Ascending aorta (tissue), 2 donors: ENCODE data around the gene CHD9. TPM values are rescaled to one million over a fixed set of nuclear protein-coding genes. Genes with fewer than 3 reads are reported as not detected.

Source experiments
- DNase-seq, 2 donors: peaks; one replicate each; pipeline ENCODE4 v3.0.0-alpha.2; 2019; ENCODE audit warnings: low spot score in 2 of 2
- H3K27ac ChIP-seq, 2 donors: fragments of 200-600 bp; sonication (generic); one replicate each; pipeline ENCODE4 v1.5.1; 2016 to 2017; ENCODE audit warnings: mild to moderate bottlenecking in 1 of 2
- H3K27me3 ChIP-seq: fragments of 200-600 bp; sonication (generic); one replicate; pipeline ENCODE4 v1.5.1; 2017
- H3K36me3 ChIP-seq, 2 donors: fragments of 200-600 bp; sonication (generic); one replicate each; pipeline ENCODE4 v1.5.1; 2016
- H3K4me1 ChIP-seq, 2 donors: fragments of 200-600 bp; sonication (generic); one replicate each; pipeline ENCODE4 v1.5.1; 2016 to 2017; ENCODE audit warnings: mild to moderate bottlenecking in 1 of 2
- H3K4me3 ChIP-seq, 2 donors: fragments of 200-600 bp; sonication (generic); one replicate each; pipeline ENCODE4 v1.5.1; 2016 to 2017; ENCODE audit warnings: mild to moderate bottlenecking in 1 of 2
- H3K9me3 ChIP-seq, 2 donors: fragments of 200-600 bp; sonication (generic); one replicate each; pipeline ENCODE4 v1.5.1; 2016
- CTCF ChIP-seq, 3 experiments: fragments of 200-600 bp in 2 of 3; fragments of 450-650 bp in 1 of 3; sonication (generic) in 2 of 3; IDR thresholded peaks; one replicate each; pipeline ENCODE4 v1.5.1; 2016 to 2019; ENCODE audit warnings: antibody characterized with exemption in 3 of 3, mild to moderate bottlenecking in 1 of 3, moderate library complexity in 1 of 3
- intact Hi-C: fragments of 100-400 bp; cut with DNase I; formaldehyde crosslinking; loops from one replicate; pipeline ENCODE4 v1.15.1; 2023
- total RNA-seq: library from RNA; depleted of rRNA; stranded (reverse); fragments of >200 nt; gene quantifications from one replicate; pipeline ENCODE4 v1.1.0, GENCODE V29; 2016

CHD9 gene
- total RNA-seq, 1 donor from 2014 or later, result 56.9 TPM

DNA sequence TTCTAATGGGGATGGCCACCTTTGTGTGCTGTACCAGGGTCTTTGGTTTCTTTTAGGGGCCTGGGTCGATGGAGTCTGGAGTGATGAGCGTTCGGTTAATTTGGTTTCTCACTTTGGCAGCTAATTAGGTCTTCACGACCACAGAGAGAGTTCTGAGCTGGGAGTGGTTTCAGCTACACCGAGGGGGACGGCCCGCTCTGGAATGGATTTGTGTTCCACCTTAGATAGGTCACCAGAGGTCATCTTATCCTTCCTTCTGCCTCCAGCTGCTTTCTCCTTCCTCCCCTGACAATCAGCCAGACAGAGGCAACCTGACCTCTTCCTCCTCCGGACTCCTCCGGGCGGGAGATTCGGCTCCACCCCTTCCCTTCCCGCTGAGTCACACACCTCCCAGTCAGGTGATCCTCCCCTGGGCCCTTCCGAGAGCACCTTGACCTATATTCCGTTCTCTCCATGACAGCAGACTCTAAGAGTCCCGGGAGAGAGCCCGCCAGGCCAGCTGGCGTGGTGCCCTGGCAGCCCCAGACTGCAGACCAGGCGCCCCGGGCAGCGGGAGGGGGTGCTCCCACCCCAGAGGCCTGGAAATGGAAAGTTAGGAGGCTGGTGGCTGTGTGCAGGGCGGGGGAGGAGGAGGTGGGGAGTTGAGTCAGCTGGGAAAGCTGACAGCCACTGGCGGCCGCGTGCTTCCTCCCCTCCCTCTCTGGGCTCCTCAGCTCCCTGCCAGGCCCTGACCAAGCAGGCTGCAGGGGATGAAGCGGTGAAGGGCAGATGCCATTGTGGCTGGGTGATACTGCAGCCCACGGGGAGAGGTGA, 44.7 kb downstream of the CHD9 start:
- H3K9me3 ChIP-seq, result no peaks in the 10 kb centered on the region
- no peaks in the 10 kb centered on the region for H3K27me3 ChIP-seq
- intact Hi-C loops, result loop anchor here (1.0 to 10.0 kb wide), 4 partner anchors 8 to 335 kb away; partner anchors contain the start of genes CHD9 and RBL2
- H3K36me3 ChIP-seq, result no peaks in the 10 kb centered on the region
- H3K27ac ChIP-seq, result peak overlapping the region; percentile 93 to 94
- TF ChIP-seq CTCF (IDR thresholded peaks at IDR 0.05), result no peak
- H3K4me3 ChIP-seq, result peak overlapping the region; percentile 52 to 61
- H3K4me1 ChIP-seq, result peaks cover 5 to 32% of the 10 kb centered on the region in 2 donors
- DNase-seq, result peak; percentile 79 to 96

GRCh38 chr16:53100131-53100748, 45.4 kb downstream of the CHD9 start:
- Histone ChIP-seq H3K36me3 (no peaks in the 10 kb centered on the region), H3K27me3 (no peaks in the 10 kb centered on the region), H3K4me3 (peak overlapping the region; percentile 52 to 61), H3K9me3 (no peaks in the 10 kb centered on the region), H3K27ac (peak overlapping the region; percentile 93 to 94), H3K4me1 (peaks cover 5 to 32% of the 10 kb centered on the region in 2 donors)
- DNase-seq, result no peak
- no peak for TF ChIP-seq CTCF (IDR thresholded peaks at IDR 0.05)
- intact Hi-C loops, result no loop called here

- Histone ChIP-seq H3K9me3 (no peaks in the 10 kb centered on the region), H3K4me3 (no peak overlapping the region), H3K27me3 (no peaks in the 10 kb centered on the region), H3K27ac (peak overlapping the region; percentile 93 to 94), H3K4me1 (peaks cover 5 to 32% of the 10 kb centered on the region in 2 donors), H3K36me3 (no peaks in the 10 kb centered on the region)
- intact Hi-C loops, result no loop called here
- DNase-seq, result no peak
- no peak for TF ChIP-seq CTCF (IDR thresholded peaks at IDR 0.05)
Observed at GRCh38 chr16:53100889-53101288, 46.1 kb downstream of the CHD9 start.

DNA sequence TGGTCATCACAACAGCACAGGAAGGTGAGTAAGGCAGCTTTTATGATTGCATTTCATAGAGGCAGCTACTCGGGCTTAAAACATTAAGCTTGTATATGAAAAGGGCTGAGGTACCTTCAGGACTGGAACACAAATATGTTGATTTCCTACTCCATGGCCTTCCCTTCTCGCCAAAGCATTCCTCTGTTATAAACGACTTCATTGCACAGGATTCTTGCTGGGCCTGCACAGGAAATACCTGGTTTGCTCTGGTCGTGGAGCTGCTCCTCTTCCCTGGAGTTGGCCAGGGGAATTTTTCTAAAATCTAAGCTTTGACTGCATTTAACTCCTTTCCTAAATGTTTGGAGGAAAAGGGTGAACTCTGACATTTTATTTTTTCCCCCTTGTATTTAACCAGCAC, 49.0 kb downstream of the CHD9 start:
- H3K4me3 ChIP-seq, result no peak overlapping the region
- intact Hi-C loops, result no loop called here
- peak overlapping the region in 1 of 2 donors; percentile 42 for H3K27ac ChIP-seq

DNA sequence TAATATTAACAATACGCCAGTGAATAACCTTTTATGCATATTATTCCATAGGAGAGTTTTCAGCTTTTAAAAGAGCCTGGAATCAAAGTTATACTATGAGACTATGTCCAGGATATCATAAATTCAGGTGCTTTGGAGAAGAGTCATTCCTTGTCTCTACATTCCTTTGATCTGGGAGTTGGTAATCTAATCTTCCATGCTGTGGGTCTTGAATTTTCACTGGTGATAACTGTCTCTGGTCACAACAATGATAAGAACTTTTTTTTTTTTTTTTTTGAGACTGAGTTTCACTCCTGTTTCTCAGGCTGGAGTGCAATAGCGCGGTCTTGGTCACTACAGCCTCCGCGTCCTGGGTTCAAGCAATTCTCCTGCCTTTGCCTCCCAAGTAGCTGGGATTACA, 50.8 kb downstream of the CHD9 start:
- H3K4me1 ChIP-seq, result peaks cover 2 to 8% of the 10 kb centered on the region in 2 donors
- H3K4me3 ChIP-seq, result no peak overlapping the region
- H3K27me3 ChIP-seq, result no peaks in the 10 kb centered on the region
- intact Hi-C loops, result no loop called here
- H3K36me3 ChIP-seq, result no peaks in the 10 kb centered on the region
- DNase-seq, result no peak
- no peak for TF ChIP-seq CTCF (IDR thresholded peaks at IDR 0.05)
- no peak overlapping the region for H3K27ac ChIP-seq
- no peaks in the 10 kb centered on the region for H3K9me3 ChIP-seq

More for the DNA sequence above, 49.0 kb downstream of the CHD9 start:
- DNase-seq, result no peak
- H3K27me3 ChIP-seq, result no peaks in the 10 kb centered on the region
- no peaks in the 10 kb centered on the region for H3K36me3 ChIP-seq
- H3K9me3 ChIP-seq, result no peaks in the 10 kb centered on the region
- H3K4me1 ChIP-seq, result peaks cover 5 to 21% of the 10 kb centered on the region in 2 donors
- TF ChIP-seq CTCF (IDR thresholded peaks at IDR 0.05), result no peak
